CD4-positive, alpha-beta T cell (primary cell): Measurements from ENCODE around the gene SND1. TPM values are rescaled to one million over a fixed set of nuclear protein-coding genes. Genes with fewer than 3 reads are reported as not detected.
"Not testable (repeated sequence)": the region's sequence is repeated elsewhere in the genome, so short reads cannot be mapped to it uniquely, and the experiment has no call there.

Experiments used
- ATAC-seq: fragments of 200-7000 bp; cut with Tn5 transposase; one replicate; pipeline ENCODE4 v1.10.0; 2022; ENCODE audit warnings: mild to moderate bottlenecking; ENCODE audit not compliant: poor library complexity
- CTCF ChIA-PET: fragments of 350-600 bp; sonication (Branson Sonifier 250); formaldehyde crosslinking; loops from one replicate; lab custom pipeline; 2021; ENCODE audit warnings: antibody characterized with exemption, inconsistent platforms; lab: Charles Lee
- POLR2A ChIA-PET: fragments of 350-600 bp; sonication (Branson Sonifier 250); formaldehyde crosslinking; loops from one replicate; lab custom pipeline; 2021; ENCODE audit warnings: antibody characterized with exemption, inconsistent platforms; lab: Charles Lee
- DNase-seq, 14 experiments: peaks; one replicate each; pipeline ENCODE4 v3.0.0-alpha.2; 2013 to 2020; ENCODE audit warnings: mixed read lengths in 2 of 14
- H3K27ac ChIP-seq, 2 donors: one replicate each; pipeline versions ENCODE4 v1.5.1 to v1.7.0; 2013; ENCODE audit warnings: low read length in 2 of 2, low read depth in 1 of 2, mild to moderate bottlenecking in 1 of 2
- H3K27me3 ChIP-seq, 2 experiments: 1 replicate in 1 of 2; 2 replicates in 1 of 2; pipeline versions ENCODE4 v1.6.1 to v1.7.0; 2013; ENCODE audit warnings: low read length in 2 of 2, control low read depth in 1 of 2, mild to moderate bottlenecking in 1 of 2, moderate library complexity in 1 of 2; ENCODE audit not compliant: insufficient read depth in 2 of 2, control insufficient read depth in 1 of 2
- H3K36me3 ChIP-seq: one replicate; pipeline ENCODE4 v1.6.1; 2013; ENCODE audit warnings: low read length, control low read depth; ENCODE audit not compliant: insufficient read depth
- H3K4me1 ChIP-seq: one replicate; pipeline ENCODE4 v1.6.1; 2013; ENCODE audit warnings: low read length, control low read depth; ENCODE audit not compliant: insufficient read depth
- H3K4me3 ChIP-seq: one replicate; pipeline ENCODE4 v1.5.1; 2013; ENCODE audit warnings: mild to moderate bottlenecking, low read length, moderate library complexity
- H3K9me3 ChIP-seq, 2 experiments: 1 replicate in 1 of 2; 2 replicates in 1 of 2; pipeline versions ENCODE4 v1.6.1 to v1.7.0; 2013; ENCODE audit warnings: low read length in 2 of 2, mild to moderate bottlenecking in 2 of 2, control low read depth in 1 of 2, moderate library complexity in 1 of 2; ENCODE audit not compliant: control insufficient read depth in 1 of 2, insufficient read depth in 1 of 2
- H3K27ac Mint-ChIP-seq: one replicate; pipeline ENCODE4 v1.8.0; 2020; ENCODE audit warnings: mixed read lengths
- H3K27me3 Mint-ChIP-seq: one replicate; pipeline ENCODE4 v1.8.0; 2021; ENCODE audit warnings: mixed read lengths
- H3K36me3 Mint-ChIP-seq: one replicate; pipeline ENCODE4 v1.8.0; 2021; ENCODE audit warnings: low read depth, mixed read lengths
- H3K4me1 Mint-ChIP-seq: one replicate; pipeline ENCODE4 v1.8.0; 2021; ENCODE audit warnings: low read depth, mixed read lengths
- H3K4me3 Mint-ChIP-seq: one replicate; pipeline ENCODE4 v1.8.0; 2020; ENCODE audit warnings: mild to moderate bottlenecking, mixed read lengths
- H3K9me3 Mint-ChIP-seq: one replicate; pipeline ENCODE4 v1.8.0; 2020; ENCODE audit warnings: mixed read lengths
- CTCF ChIP-seq: fragments of 200-600 bp; IDR thresholded peaks from one replicate; pipeline ENCODE4 v1.8.0; 2022; ENCODE audit warnings: antibody characterized with exemption, mild to moderate bottlenecking
- intact Hi-C, 2 experiments: fragments of 100-400 bp; cut with DNase I in 1 of 2; cut with micrococcal nuclease in 1 of 2; formaldehyde crosslinking; loops; one replicate each; pipeline versions ENCODE4 v1.15.1 to v1.9.0; 2023 to 2025; cut with DNase I, micrococcal nuclease
- total RNA-seq, 174 experiments: library from RNA in 2 of 174; stranded (reverse) in 2 of 174; gene quantifications; one replicate each; pipeline ENCODE4 v1.2.3 and lab custom pipeline; 2021 to 2026

The SND1 gene
- total RNA-seq, 2 experiments from 2014 or later = 104 to 113 TPM

- CTCF ChIA-PET = no interaction called here
Observed at GRCh38 chr7:128106821-128107220, 454.8 kb downstream of the SND1 start.

GRCh38 chr7:128107516-128107915 lies 455.5 kb downstream of the SND1 start:
- ATAC-seq, CTCF ChIA-PET, H3K27me3 ChIP-seq, H3K4me3 ChIP-seq, DNase-seq, H3K36me3 ChIP-seq, H3K9me3 ChIP-seq, H3K36me3 Mint-ChIP-seq, H3K27me3 Mint-ChIP-seq, H3K9me3 Mint-ChIP-seq, POLR2A ChIA-PET, H3K27ac ChIP-seq, H3K4me3 Mint-ChIP-seq: not testable (repeated sequence)
- intact Hi-C loops = loop anchor here (5.0 kb wide), 1 partner anchor 50 kb away; no protein-coding TSS in a partner anchor
- H3K4me1 ChIP-seq = peaks cover 81% of the 10 kb centered on the region
- Mint-ChIP-seq H3K4me1 (peaks cover 85% of the 10 kb centered on the region), H3K27ac (peak overlapping the region; percentile 57)

More at GRCh38 chr7:128106821-128107220, 454.8 kb downstream of the SND1 start:
- Histone ChIP-seq H3K4me3 (no peak overlapping the region), H3K27ac (no peak overlapping the region), H3K4me1 (peaks cover 77% of the 10 kb centered on the region), H3K27me3 (no peaks in the 10 kb centered on the region), H3K36me3 (no peaks in the 10 kb centered on the region), H3K9me3 (no peaks in the 10 kb centered on the region)
- H3K4me1 Mint-ChIP-seq = peaks cover 85% of the 10 kb centered on the region
- no peaks in the 10 kb centered on the region for H3K36me3 Mint-ChIP-seq
- peak overlapping the region; percentile 8 for H3K4me3 Mint-ChIP-seq
- peak overlapping the region; percentile 57 for H3K27ac Mint-ChIP-seq
- no peak for TF ChIP-seq CTCF
- intact Hi-C loops = loop anchor here (5.0 kb wide), 1 partner anchor 50 kb away; no protein-coding TSS in a partner anchor
- H3K9me3 Mint-ChIP-seq = no peaks in the 10 kb centered on the region
- POLR2A ChIA-PET = no interaction called here
- ATAC-seq (no peak), DNase-seq (no peak)
- H3K27me3 Mint-ChIP-seq = no peaks in the 10 kb centered on the region

- ATAC-seq (no peak), DNase-seq (no peak)
- ChIA-PET CTCF (no interaction called here), POLR2A (interaction anchor here (0.6 to 1.7 kb wide), 6 partner anchors 8 to 71 kb away, joined by 3 to 31 read pairs (median 5); no protein-coding TSS in a partner anchor)
- Histone ChIP-seq H3K4me1 (peaks cover 86% of the 10 kb centered on the region), H3K27me3 (no peaks in the 10 kb centered on the region), H3K4me3 (no peak overlapping the region), H3K36me3 (no peaks in the 10 kb centered on the region), H3K27ac (no peak overlapping the region), H3K9me3 (no peaks in the 10 kb centered on the region)
- Mint-ChIP-seq H3K9me3 (no peaks in the 10 kb centered on the region), H3K4me1 (peaks cover 86% of the 10 kb centered on the region), H3K36me3 (no peaks in the 10 kb centered on the region), H3K27ac (peak overlapping the region; percentile 89), H3K4me3 (peak overlapping the region; percentile 75), H3K27me3 (no peaks in the 10 kb centered on the region)
- intact Hi-C loops = loop anchor here (2.0 to 5.0 kb wide), 2 partner anchors 17 to 51 kb away; no protein-coding TSS in a partner anchor
- no peak for TF ChIP-seq CTCF
Observed at GRCh38 chr7:128108129-128108528, 456.1 kb downstream of the SND1 start.
